ENCODE measurements around the gene USP28.

Gene USP28

GRCh38 chr11:113876798-113877669, 1.7 kb upstream of the USP28 start:
- DNase-seq, result no peak

GRCh38 chr11:113876074-113876797, 864 bp upstream of the USP28 start:
- DNase-seq, result no peak

- DNase-seq, result no peak
Measured at GRCh38 chr11:113874581-113875233, 665 bp downstream of the USP28 start.

- DNase-seq, result no peak
Measured at GRCh38 chr11:113874096-113874495, 1.3 kb downstream of the USP28 start.

GRCh38 chr11:113873236-113873626, 2.1 kb downstream of the USP28 start:
- no peak for DNase-seq

- DNase-seq, result no peak
Measured at GRCh38 chr11:113871336-113871735, 4.0 kb downstream of the USP28 start.

GRCh38 chr11:113867843-113868503, 7.4 kb downstream of the USP28 start:
- no peak for DNase-seq

GRCh38 chr11:113865873-113866272, 9.5 kb downstream of the USP28 start:
- DNase-seq, result no peak

- no peak for DNase-seq
Measured at GRCh38 chr11:113864410-113864809, 11.0 kb downstream of the USP28 start.

GRCh38 chr11:113862435-113862834, 12.9 kb downstream of the USP28 start:
- no peak for DNase-seq

GRCh38 chr11:113859665-113860064, 15.7 kb downstream of the USP28 start:
- no peak for DNase-seq

GRCh38 chr11:113856966-113857759, 18.2 kb downstream of the USP28 start:
- no peak for DNase-seq

- DNase-seq, result no peak
Measured at GRCh38 chr11:113855803-113856202, 19.6 kb downstream of the USP28 start.

- no peak for DNase-seq
Measured at GRCh38 chr11:113850188-113850587, 25.2 kb downstream of the USP28 start.

- no peak for DNase-seq
Measured at GRCh38 chr11:113849713-113850112, 25.7 kb downstream of the USP28 start.

- no peak for DNase-seq
Measured at GRCh38 chr11:113847580-113847979, 27.8 kb downstream of the USP28 start.

GRCh38 chr11:113847111-113847510, 28.3 kb downstream of the USP28 start:
- no peak for DNase-seq

- no peak for DNase-seq
Measured at GRCh38 chr11:113841691-113842090, 33.7 kb downstream of the USP28 start.

- DNase-seq, result no peak
Measured at GRCh38 chr11:113840932-113841664, 34.3 kb downstream of the USP28 start.

- no peak for DNase-seq
Measured at GRCh38 chr11:113839842-113840241, 35.5 kb downstream of the USP28 start.

GRCh38 chr11:113838005-113838404, 37.4 kb downstream of the USP28 start:
- no peak for DNase-seq

GRCh38 chr11:113835306-113835705, 40.1 kb downstream of the USP28 start:
- no peak for DNase-seq

All from NCI-H2029 treated with DMSO at 0.1 percent for 48 hours (cell line).